ENCODE data around the gene INPP5D. TPM values are rescaled to one million over a fixed set of nuclear protein-coding genes. Genes with fewer than 3 reads are reported as not detected.

INPP5D gene
- total RNA-seq, 2 experiments from 2014 or later = 50.9 to 51.0 TPM

DNA sequence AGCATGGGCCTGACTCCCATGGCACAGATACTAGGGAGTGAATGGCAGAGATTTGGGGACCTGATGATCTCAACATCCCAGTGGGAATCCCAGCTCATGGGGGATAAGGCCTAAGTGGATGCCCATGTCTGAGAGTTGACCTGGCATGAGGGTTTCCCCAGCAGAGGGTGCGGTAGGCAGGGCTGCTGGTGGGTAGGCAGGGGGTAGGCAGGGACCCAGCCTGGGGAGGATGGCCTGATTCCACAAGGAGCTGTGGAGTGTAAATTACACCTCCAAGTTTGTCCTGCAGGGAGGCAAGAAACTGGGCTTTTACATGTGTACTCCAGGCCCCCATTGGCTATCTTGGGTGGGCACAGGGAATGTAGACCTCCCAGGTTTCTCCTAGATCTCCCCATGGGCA is 46.9 kb downstream of the INPP5D start:
- intact Hi-C loops (cut with micrococcal nuclease) = no loop called here
- Mint-ChIP-seq H3K4me3 (no peak overlapping the region), H3K9me3 (peaks cover 1% of the 10 kb centered on the region), H3K27me3 (ENCODE audit: low read depth) (no peaks in the 10 kb centered on the region), H3K4me1 (ENCODE audit: low read depth) (peaks cover 58% of the 10 kb centered on the region), H3K27ac (no peak overlapping the region), H3K36me3 (ENCODE audit: low read depth) (peaks cover 10% of the 10 kb centered on the region)
- no peak for DNase-seq
- CTCF ChIA-PET = interaction anchor here (1.0 to 1.1 kb wide), 2 partner anchors 17 to 53 kb away, joined by 4 read pairs; no protein-coding TSS in a partner anchor

DNA sequence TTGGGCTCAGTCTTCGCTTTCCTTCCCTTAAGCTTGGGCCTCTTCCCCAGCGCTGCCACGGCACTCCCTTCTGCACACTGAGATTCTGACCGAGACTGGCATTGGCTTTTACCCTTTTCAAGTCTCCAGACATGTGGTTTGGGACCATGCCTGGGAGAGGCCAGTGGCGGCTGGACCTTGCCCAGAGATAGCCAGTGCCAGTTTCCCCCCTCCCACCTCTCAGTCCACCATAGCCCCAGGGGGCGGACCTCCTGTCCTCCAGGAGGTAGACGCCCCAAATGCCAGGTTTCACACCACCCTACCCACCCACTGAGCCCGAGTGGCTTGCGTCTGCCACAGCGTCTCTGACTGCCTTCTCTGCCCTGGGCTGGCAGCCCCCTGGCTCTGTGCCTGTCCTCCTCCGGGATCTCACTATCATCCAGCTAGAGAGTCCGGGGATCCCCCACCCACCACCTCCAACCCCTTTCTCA is 47.7 kb downstream of the INPP5D start:
- H3K27ac Mint-ChIP-seq = no peak overlapping the region
- H3K4me1 Mint-ChIP-seq (ENCODE audit: low read depth) = peaks cover 54% of the 10 kb centered on the region
- no peaks in the 10 kb centered on the region for H3K27me3 Mint-ChIP-seq (ENCODE audit: low read depth)
- H3K4me3 Mint-ChIP-seq = no peak overlapping the region
- DNase-seq = no peak
- peaks cover 8% of the 10 kb centered on the region for H3K36me3 Mint-ChIP-seq (ENCODE audit: low read depth)
- H3K9me3 Mint-ChIP-seq = peaks cover 1% of the 10 kb centered on the region
- intact Hi-C loops (cut with micrococcal nuclease) = no loop called here
- CTCF ChIA-PET = no interaction called here

DNA sequence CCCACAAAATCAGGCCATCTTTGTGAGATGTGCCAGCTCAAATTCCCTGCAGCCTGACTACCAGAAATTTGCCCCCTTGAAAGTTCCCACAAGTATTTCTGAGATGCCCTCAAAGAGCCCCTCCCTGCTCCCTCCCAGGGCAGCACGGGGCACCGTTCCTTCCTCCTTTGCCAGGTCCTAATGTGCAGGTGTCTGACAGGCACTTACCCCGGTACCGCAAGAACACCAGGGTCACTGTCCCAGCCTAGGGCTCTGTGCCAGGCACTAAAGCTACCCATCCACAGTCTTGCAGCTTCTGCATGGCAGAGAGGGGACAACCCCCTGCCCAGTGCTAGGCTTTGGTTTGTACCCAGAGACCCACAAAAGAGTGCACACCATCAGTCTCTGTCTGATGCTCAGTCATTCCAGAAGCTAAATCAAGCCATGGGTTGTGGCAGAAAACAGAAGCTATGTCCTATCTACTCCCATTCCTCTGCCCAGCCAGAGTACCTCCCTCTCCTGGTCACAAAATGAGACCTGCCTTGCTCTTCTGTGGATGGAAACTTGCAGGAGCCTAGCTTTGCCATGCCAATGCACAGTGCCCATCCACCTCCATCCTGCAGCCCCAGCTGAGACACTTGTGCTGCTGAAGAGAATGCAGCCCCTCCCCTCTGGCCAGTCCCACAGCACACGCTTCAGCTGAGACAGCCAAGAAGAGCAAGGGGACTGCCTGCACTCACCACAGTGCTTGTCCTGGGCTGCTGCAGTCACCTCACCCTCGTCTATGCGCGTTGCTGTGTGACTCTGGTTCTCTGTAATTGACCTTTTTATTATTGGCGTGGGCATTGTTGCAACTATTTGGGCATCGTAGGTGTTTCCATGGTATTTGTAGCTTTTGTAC is 48.7 kb downstream of the INPP5D start:
- Mint-ChIP-seq H3K9me3 (peaks cover 1% of the 10 kb centered on the region), H3K36me3 (ENCODE audit: low read depth) (peaks cover 7% of the 10 kb centered on the region), H3K27me3 (ENCODE audit: low read depth) (no peaks in the 10 kb centered on the region), H3K4me1 (ENCODE audit: low read depth) (peaks cover 59% of the 10 kb centered on the region), H3K4me3 (no peak overlapping the region), H3K27ac (no peak overlapping the region)
- CTCF ChIA-PET = interaction anchor here (1.5 kb wide), 1 partner anchor 48 kb away, joined by 6 read pairs; the partner anchor contains the start of gene INPP5D
- no peak for DNase-seq
- intact Hi-C loops (cut with micrococcal nuclease) = no loop called here

DNA sequence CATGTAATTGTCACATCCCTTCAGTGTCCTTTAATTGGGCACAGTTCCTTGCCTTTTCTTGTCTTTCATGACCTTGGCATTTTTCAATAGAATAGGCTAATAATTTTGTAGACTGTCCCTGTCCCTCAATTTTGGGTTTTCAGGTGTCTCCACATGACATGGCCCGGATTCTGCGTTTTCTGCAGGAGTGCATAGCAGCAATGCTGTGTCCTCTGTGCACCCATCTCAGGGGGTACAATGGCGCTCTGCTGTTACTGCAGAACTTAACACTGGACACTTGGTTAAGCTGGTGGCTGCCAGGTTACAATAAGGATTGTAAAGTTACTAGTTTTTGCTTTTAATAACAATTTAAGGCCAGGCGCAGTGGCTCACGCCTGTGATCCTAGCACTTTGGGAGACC is 51.3 kb downstream of the INPP5D start:
- Mint-ChIP-seq H3K4me1 (ENCODE audit: low read depth) (peaks cover 65% of the 10 kb centered on the region), H3K36me3 (ENCODE audit: low read depth) (no peaks in the 10 kb centered on the region), H3K9me3 (no peaks in the 10 kb centered on the region), H3K27ac (no peak overlapping the region), H3K27me3 (ENCODE audit: low read depth) (no peaks in the 10 kb centered on the region), H3K4me3 (no peak overlapping the region)
- DNase-seq = no peak
- intact Hi-C loops (cut with micrococcal nuclease) = no loop called here
- CTCF ChIA-PET = no interaction called here

DNA sequence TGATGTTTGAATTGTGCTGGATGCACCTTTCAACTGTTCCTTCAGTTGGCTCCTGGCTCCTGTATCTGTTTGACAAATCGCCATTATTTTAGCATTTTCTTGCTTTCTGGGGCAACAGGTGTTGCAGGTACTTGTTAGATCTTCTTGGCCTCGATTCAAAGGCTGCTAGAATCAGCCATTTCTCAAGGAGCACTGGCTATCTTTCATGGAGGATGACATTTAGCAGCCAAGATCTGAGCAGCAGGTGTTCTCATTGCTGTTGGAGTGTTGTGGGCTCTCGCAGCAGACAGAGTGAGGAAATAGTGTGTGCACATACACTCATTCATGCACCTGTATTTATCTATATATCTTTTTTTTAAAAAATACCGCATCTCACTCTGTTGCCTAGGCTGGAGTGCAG is 52.2 kb downstream of the INPP5D start:
- no peak for DNase-seq
- H3K27me3 Mint-ChIP-seq (ENCODE audit: low read depth) = no peaks in the 10 kb centered on the region
- CTCF ChIA-PET = interaction anchor here (1.3 kb wide), 1 partner anchor 138 kb away, joined by 4 read pairs; no protein-coding TSS in a partner anchor
- intact Hi-C loops (cut with micrococcal nuclease) = no loop called here
- no peak overlapping the region for H3K4me3 Mint-ChIP-seq
- H3K27ac Mint-ChIP-seq = no peak overlapping the region
- no peaks in the 10 kb centered on the region for H3K36me3 Mint-ChIP-seq (ENCODE audit: low read depth)
- no peaks in the 10 kb centered on the region for H3K9me3 Mint-ChIP-seq
- H3K4me1 Mint-ChIP-seq (ENCODE audit: low read depth) = peaks cover 64% of the 10 kb centered on the region

DNA sequence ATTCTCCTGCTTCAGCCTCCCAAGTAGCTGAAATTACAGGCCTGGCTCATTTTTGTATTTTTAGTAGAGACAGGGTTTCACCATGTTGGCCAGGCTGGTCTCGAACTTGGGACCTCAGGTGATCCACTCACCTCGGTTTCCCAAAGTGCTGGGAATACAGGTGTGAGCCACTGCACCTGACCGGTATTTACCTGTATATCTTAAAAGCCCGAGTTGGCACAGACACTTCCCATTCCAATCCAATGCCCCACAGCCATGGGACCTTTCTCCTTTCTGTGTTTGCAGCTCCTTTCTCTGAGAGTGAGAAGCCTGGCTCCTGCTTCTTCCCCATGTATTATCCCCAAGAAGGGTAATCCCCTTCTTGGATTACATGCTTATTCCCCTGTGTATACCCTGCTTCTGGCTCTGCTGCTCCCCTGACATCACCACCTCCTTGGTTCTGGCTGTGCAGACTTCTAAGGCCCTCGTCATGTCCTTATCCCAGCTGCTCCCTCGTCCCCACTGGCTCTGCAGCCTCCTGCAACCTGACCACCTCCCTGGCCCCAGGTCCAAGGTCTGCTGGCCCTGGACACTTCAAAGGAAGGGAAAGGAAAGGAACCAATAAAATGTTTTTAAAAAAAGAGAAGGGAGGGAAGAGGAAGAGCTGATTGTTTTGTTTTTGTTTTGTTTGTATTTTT is 52.8 kb downstream of the INPP5D start:
- Mint-ChIP-seq H3K9me3 (no peaks in the 10 kb centered on the region), H3K36me3 (ENCODE audit: low read depth) (peaks cover 3% of the 10 kb centered on the region), H3K27ac (no peak overlapping the region), H3K4me1 (ENCODE audit: low read depth) (peaks cover 64% of the 10 kb centered on the region), H3K27me3 (ENCODE audit: low read depth) (no peaks in the 10 kb centered on the region), H3K4me3 (no peak overlapping the region)
- intact Hi-C loops (cut with micrococcal nuclease) = no loop called here
- CTCF ChIA-PET = interaction anchor here (0.6 to 1.3 kb wide), 4 partner anchors 31 to 138 kb away, joined by 3 to 5 read pairs (median 4); no protein-coding TSS in a partner anchor
- DNase-seq = no peak

DNA sequence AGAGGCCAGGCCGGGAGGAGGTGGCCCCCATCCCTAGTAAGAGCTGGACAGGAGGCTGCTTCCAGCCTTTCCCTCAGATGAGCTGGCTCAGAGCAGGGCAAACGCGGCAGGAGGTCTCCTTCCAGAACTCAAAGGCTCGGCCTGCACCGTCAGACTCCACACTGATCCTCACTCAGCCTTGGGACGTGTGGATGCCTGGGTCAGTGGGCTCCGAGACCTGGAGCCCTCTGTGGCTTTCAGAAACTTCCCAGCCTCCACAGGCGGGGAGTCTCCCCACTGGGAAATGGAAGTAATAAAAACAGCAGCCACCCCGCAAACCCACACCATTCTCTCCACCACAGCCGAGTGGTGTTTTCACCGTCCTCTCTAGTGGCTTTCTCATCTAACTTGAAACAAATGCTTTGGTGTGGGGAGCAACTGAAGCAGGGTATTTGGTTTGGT is 54.3 kb downstream of the INPP5D start:
- H3K27me3 Mint-ChIP-seq (ENCODE audit: low read depth) = no peaks in the 10 kb centered on the region
- H3K9me3 Mint-ChIP-seq = no peaks in the 10 kb centered on the region
- H3K36me3 Mint-ChIP-seq (ENCODE audit: low read depth) = peaks cover 9% of the 10 kb centered on the region
- peak overlapping the region; percentile 46 for H3K27ac Mint-ChIP-seq
- peak; percentile 13 for DNase-seq
- CTCF ChIA-PET = interaction anchor here (0.6 kb wide), 1 partner anchor 201 kb away, joined by 3 read pairs; no protein-coding TSS in a partner anchor
- intact Hi-C loops (cut with micrococcal nuclease) = loop anchor here (2.0 kb wide), 1 partner anchor 32 kb away; no protein-coding TSS in a partner anchor
- no peak overlapping the region for H3K4me3 Mint-ChIP-seq
- peaks cover 65% of the 10 kb centered on the region for H3K4me1 Mint-ChIP-seq (ENCODE audit: low read depth)

DNA sequence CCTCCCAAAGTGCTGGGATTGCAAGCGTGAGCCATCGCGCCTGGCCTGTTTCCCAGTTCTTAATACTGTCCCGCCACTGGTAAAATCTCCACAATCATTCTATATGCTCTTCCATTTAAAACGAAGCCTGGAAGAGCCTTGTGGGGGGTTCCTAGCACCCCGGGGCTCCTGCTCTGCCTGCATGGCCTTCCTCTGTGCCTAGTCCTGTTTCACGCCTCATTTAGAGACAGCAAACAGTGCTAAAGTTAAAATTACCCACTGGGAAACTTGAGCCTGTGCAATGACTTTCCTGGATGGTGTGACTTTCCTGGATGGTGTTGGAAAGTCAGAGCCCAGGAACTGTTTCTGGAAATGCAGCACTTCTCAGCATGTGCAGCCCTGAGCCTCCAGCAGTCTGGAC is 55.0 kb downstream of the INPP5D start:
- peaks cover 68% of the 10 kb centered on the region for H3K4me1 Mint-ChIP-seq (ENCODE audit: low read depth)
- H3K27ac Mint-ChIP-seq = no peak overlapping the region
- H3K9me3 Mint-ChIP-seq = no peaks in the 10 kb centered on the region
- no peak overlapping the region for H3K4me3 Mint-ChIP-seq
- intact Hi-C loops (cut with micrococcal nuclease) = loop anchor here (2.0 kb wide), 1 partner anchor 32 kb away; no protein-coding TSS in a partner anchor
- CTCF ChIA-PET = interaction anchor here (0.6 to 1.2 kb wide), 2 partner anchors 58 to 200 kb away, joined by 3 read pairs; no protein-coding TSS in a partner anchor
- DNase-seq = no peak
- no peaks in the 10 kb centered on the region for H3K27me3 Mint-ChIP-seq (ENCODE audit: low read depth)
- H3K36me3 Mint-ChIP-seq (ENCODE audit: low read depth) = peaks cover 10% of the 10 kb centered on the region

DNA sequence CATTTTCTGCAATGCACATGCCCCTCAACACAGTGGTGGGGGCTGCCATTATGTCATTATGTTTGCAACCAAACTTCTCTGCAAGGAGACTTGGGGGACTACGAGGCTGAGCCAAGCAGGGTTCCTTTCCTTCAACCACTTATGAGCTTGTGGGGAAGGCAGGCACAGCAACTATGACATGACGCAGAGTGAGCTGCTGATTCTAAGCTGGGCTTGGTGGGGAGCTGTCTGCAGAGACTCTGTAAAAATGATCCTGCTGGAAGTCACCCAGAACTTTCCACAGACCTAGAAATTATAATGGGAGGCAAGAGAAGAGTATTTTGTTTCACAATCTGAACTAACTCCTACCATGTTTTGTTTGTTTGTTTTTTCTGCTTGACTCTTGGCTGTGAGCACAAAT is 55.6 kb downstream of the INPP5D start:
- Mint-ChIP-seq H3K36me3 (ENCODE audit: low read depth) (peaks cover 10% of the 10 kb centered on the region), H3K27me3 (ENCODE audit: low read depth) (no peaks in the 10 kb centered on the region), H3K27ac (no peak overlapping the region), H3K9me3 (no peaks in the 10 kb centered on the region), H3K4me3 (no peak overlapping the region), H3K4me1 (ENCODE audit: low read depth) (peaks cover 68% of the 10 kb centered on the region)
- intact Hi-C loops (cut with micrococcal nuclease) = loop anchor here (2.0 kb wide), 1 partner anchor 33 kb away; no protein-coding TSS in a partner anchor
- CTCF ChIA-PET = interaction anchor here (1.2 kb wide), 1 partner anchor 58 kb away, joined by 3 read pairs; no protein-coding TSS in a partner anchor
- no peak for DNase-seq

DNA sequence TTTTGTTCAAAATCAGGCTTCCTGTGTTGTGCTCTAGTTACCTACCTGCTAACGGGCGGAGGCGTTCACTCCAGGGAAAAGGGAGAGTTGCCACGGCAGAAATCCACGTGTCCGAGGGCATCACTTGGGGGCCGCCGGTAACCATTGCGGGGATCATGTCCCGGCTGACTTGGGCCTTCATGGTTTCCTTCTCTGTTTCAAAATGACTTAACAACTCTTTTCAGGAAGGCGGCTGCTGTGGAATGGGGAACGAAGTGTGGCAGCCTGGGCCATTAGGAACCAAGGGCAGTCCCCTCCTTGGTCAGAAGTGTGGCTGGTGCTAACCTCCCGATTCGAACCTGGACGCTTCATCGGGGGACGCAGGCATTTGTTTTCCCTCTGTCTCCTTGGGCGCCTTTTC is 56.8 kb downstream of the INPP5D start:
- CTCF ChIA-PET = interaction anchor here (0.6 kb wide), 1 partner anchor 179 kb away, joined by 3 read pairs; no protein-coding TSS in a partner anchor
- no peaks in the 10 kb centered on the region for H3K27me3 Mint-ChIP-seq (ENCODE audit: low read depth)
- peaks cover 13% of the 10 kb centered on the region for H3K36me3 Mint-ChIP-seq (ENCODE audit: low read depth)
- peak overlapping the region; percentile 46 for H3K27ac Mint-ChIP-seq
- no peak for DNase-seq
- intact Hi-C loops (cut with micrococcal nuclease) = no loop called here
- no peak overlapping the region for H3K4me3 Mint-ChIP-seq
- H3K9me3 Mint-ChIP-seq = no peaks in the 10 kb centered on the region
- peaks cover 67% of the 10 kb centered on the region for H3K4me1 Mint-ChIP-seq (ENCODE audit: low read depth)

DNA sequence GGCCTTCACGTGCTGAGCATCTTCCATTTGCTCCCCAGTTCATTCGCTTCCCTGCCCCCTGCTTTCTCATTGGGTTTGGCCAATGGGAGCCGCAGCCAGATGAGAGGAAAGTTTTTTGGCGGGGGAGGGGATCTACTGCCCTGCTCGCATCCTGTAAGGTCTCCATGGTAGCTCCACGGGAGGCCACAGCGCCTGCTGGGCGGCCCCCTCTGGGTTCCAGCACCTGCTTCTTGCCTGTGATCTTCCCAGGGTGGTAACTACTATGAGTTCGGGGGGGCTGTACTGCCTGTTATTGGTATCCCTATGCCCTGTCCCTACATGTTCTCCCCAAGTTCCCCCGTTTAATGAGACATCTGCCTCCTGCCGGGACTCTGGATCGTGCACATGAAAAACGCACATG is 57.2 kb downstream of the INPP5D start:
- H3K27ac Mint-ChIP-seq = no peak overlapping the region
- CTCF ChIA-PET = interaction anchor here (0.6 kb wide), 1 partner anchor 180 kb away, joined by 3 read pairs; no protein-coding TSS in a partner anchor
- peak; percentile 28 for DNase-seq
- no peaks in the 10 kb centered on the region for H3K27me3 Mint-ChIP-seq (ENCODE audit: low read depth)
- intact Hi-C loops (cut with micrococcal nuclease) = no loop called here
- peaks cover 68% of the 10 kb centered on the region for H3K4me1 Mint-ChIP-seq (ENCODE audit: low read depth)
- H3K9me3 Mint-ChIP-seq = no peaks in the 10 kb centered on the region
- peaks cover 17% of the 10 kb centered on the region for H3K36me3 Mint-ChIP-seq (ENCODE audit: low read depth)
- no peak overlapping the region for H3K4me3 Mint-ChIP-seq

All from activated naive CD4-positive, alpha-beta T cell treated with anti-CD3 and anti-CD28 coated beads for 36 hours (primary cell).